CD14-positive monocyte (primary cell): ENCODE measurements around the gene MSH2. TPM values are rescaled to one million over a fixed set of nuclear protein-coding genes. Genes with fewer than 3 reads are reported as not detected.

Experiments used
- DNase-seq, 3 donors: peaks; one replicate each; pipeline ENCODE4 v3.0.0-alpha.2; 2011 to 2022
- H2AFZ ChIP-seq: 2 replicates; pipeline ENCODE4 v1.6.0; 2012; ENCODE audit warnings: mild to moderate bottlenecking, low read depth, low read length, inconsistent platforms; ENCODE audit not compliant: insufficient read depth, poor library complexity, severe bottlenecking
- H3K27ac ChIP-seq, 2 donors: 1 replicate in 1 of 2; 2 replicates in 1 of 2; pipeline ENCODE4 v1.5.1; 2012 to 2013; ENCODE audit warnings: low read length in 2 of 2, control low read depth in 1 of 2, inconsistent platforms in 1 of 2, low read depth in 1 of 2, mild to moderate bottlenecking in 1 of 2
- H3K27me3 ChIP-seq, 2 donors: one replicate each; pipeline versions ENCODE4 v1.6.0 to v1.6.1; 2011 to 2013; ENCODE audit warnings: low read length in 2 of 2; ENCODE audit not compliant: control insufficient read depth in 2 of 2, insufficient read depth in 2 of 2
- H3K36me3 ChIP-seq, 2 donors: replicated peaks in 1 of 2; 1 replicate in 1 of 2; 2 replicates in 1 of 2; pipeline versions ENCODE4 v1.5.1 to v1.6.1; 2012 to 2013; ENCODE audit warnings: low read length in 2 of 2, control low read depth in 1 of 2, inconsistent platforms in 1 of 2, mild to moderate bottlenecking in 1 of 2; ENCODE audit not compliant: insufficient read depth in 2 of 2, control insufficient read depth in 1 of 2
- H3K4me1 ChIP-seq, 2 donors: 1 replicate in 1 of 2; 2 replicates in 1 of 2; pipeline versions ENCODE4 v1.5.1 to v1.6.1; 2012 to 2013; ENCODE audit warnings: low read length in 2 of 2, control low read depth in 1 of 2, inconsistent platforms in 1 of 2, mild to moderate bottlenecking in 1 of 2, moderate library complexity in 1 of 2; ENCODE audit not compliant: insufficient read depth in 2 of 2, control insufficient read depth in 1 of 2
- H3K4me2 ChIP-seq: replicated peaks from 2 replicates; pipeline ENCODE3; 2012; ENCODE audit warnings: low read length, moderate library complexity, mild to moderate bottlenecking; ENCODE audit not compliant: poor library complexity, severe bottlenecking; ENCODE audit errors: extremely low read depth
- H3K4me3 ChIP-seq, 3 experiments: fragments of 200-600 bp in 1 of 3; sonication (generic) in 1 of 3; replicated peaks in 1 of 3; 1 replicate in 2 of 3; 2 replicates in 1 of 3; pipeline ENCODE4 v1.5.1; 2011 to 2013; ENCODE audit warnings: low read length in 3 of 3, mild to moderate bottlenecking in 3 of 3, control low read depth in 2 of 3, low read depth in 2 of 3, inconsistent platforms in 1 of 3, moderate library complexity in 1 of 3
- H3K79me2 ChIP-seq: 2 replicates; pipeline ENCODE4 v1.6.0; 2012; ENCODE audit warnings: mild to moderate bottlenecking, control low read depth, inconsistent platforms, low read length, moderate library complexity; ENCODE audit not compliant: insufficient read depth
- H3K9ac ChIP-seq: 2 replicates; pipeline ENCODE4 v1.6.0; 2017; ENCODE audit warnings: low read length, mild to moderate bottlenecking; ENCODE audit not compliant: insufficient read depth, poor library complexity, severe bottlenecking
- H3K9me3 ChIP-seq, 2 donors: replicated peaks in 1 of 2; 1 replicate in 1 of 2; 2 replicates in 1 of 2; pipeline versions ENCODE4 v1.5.1 to v1.6.1; 2012 to 2013; ENCODE audit warnings: low read length in 2 of 2, control low read depth in 1 of 2; ENCODE audit not compliant: control insufficient read depth in 1 of 2, insufficient read depth in 1 of 2
- H4K20me1 ChIP-seq: 2 replicates; pipeline ENCODE4 v1.6.0; 2012; ENCODE audit warnings: mild to moderate bottlenecking, low read length, control low read depth, moderate library complexity; ENCODE audit not compliant: insufficient read depth
- H3K27ac Mint-ChIP-seq, 7 donors: one replicate each; pipeline ENCODE4 v1.8.0; 2020; ENCODE audit warnings: mild to moderate bottlenecking in 7 of 7, mixed read lengths in 7 of 7, moderate library complexity in 6 of 7, inconsistent platforms in 2 of 7
- H3K27me3 Mint-ChIP-seq, 3 donors: one replicate each; pipeline ENCODE4 v1.8.0; 2021 to 2022; ENCODE audit warnings: low read depth in 3 of 3, mild to moderate bottlenecking in 3 of 3, mixed read lengths in 3 of 3, moderate library complexity in 3 of 3, inconsistent platforms in 1 of 3
- H3K36me3 Mint-ChIP-seq, 2 donors: one replicate each; pipeline ENCODE4 v1.8.0; 2020; ENCODE audit warnings: mixed read lengths in 2 of 2, inconsistent platforms in 1 of 2, mild to moderate bottlenecking in 1 of 2
- H3K4me1 Mint-ChIP-seq: one replicate; pipeline ENCODE4 v1.8.0; 2020; ENCODE audit warnings: mild to moderate bottlenecking, mixed read lengths
- H3K4me3 Mint-ChIP-seq, 2 donors: one replicate each; pipeline ENCODE4 v1.8.0; 2020; ENCODE audit warnings: mild to moderate bottlenecking in 2 of 2, mixed read lengths in 2 of 2, moderate library complexity in 1 of 2
- H3K9me3 Mint-ChIP-seq, 7 donors: one replicate each; pipeline ENCODE4 v1.8.0; 2020 to 2022; ENCODE audit warnings: mixed read lengths in 7 of 7, mild to moderate bottlenecking in 6 of 7, moderate library complexity in 6 of 7, inconsistent platforms in 2 of 7
- WGBS: methylation state at CpG from one replicate; pipeline ENCODE4 v1.1.5; 2013; ENCODE audit warnings: missing lambda C conversion rate; ENCODE audit not compliant: insufficient coverage; 5-methylcytosine and 5-hydroxymethylcytosine counted together
- intact Hi-C, 2 donors: fragments of 100-400 bp; cut with micrococcal nuclease; formaldehyde crosslinking; loops; one replicate each; pipeline versions ENCODE4 v1.15.0 to v1.15.1; 2023
- polyA plus RNA-seq, 3 donors: library from polyadenylated mRNA; depleted of rRNA in 1 of 3; unstranded in 2 of 3; stranded (reverse) in 1 of 3; fragments of 300-500 nt in 2 of 3; fragments of >200 nt in 1 of 3; fragmentation: Illumina TruSeq in 2 of 3; gene quantifications; 1 replicate in 2 of 3; 2 replicates in 1 of 3; pipeline ENCODE4 v1.2.3, GENCODE V29; 2012 to 2021
- TF ChIP-seq, protein P1 (sequence below): fragments of 200-600 bp; IDR thresholded peaks from one replicate; pipeline ENCODE4 v1.8.0; 2022; ENCODE audit warnings: antibody characterized with exemption, mild to moderate bottlenecking

Gene MSH2
- polyA plus RNA-seq, 3 donors, result 1.5 to 2.8 (median 2.0) TPM

- Histone ChIP-seq H3K4me1 (peaks cover 11 to 22% of the 10 kb centered on the region in 2 donors), H4K20me1 (no peaks in the 10 kb centered on the region), H3K27ac (no peak overlapping the region), H3K9ac (no peak overlapping the region), H3K36me3 (no peaks in the 10 kb centered on the region), H3K9me3 (no peaks in the 10 kb centered on the region), H3K79me2 (no peaks in the 10 kb centered on the region), H3K27me3 (peaks cover 0 to 4% of the 10 kb centered on the region in 2 donors), H3K4me3 (no peak overlapping the region), H3K4me2 (no peak overlapping the region), H2AFZ (no peak overlapping the region)
- peaks cover 0 to 2% (median 0%) of the 10 kb centered on the region in 7 donors for H3K9me3 Mint-ChIP-seq
- no peak overlapping the region for H3K27ac Mint-ChIP-seq
- WGBS, result 73% methylated on average over 9 of the region's 12 CpGs
- TF ChIP-seq, protein P1, sequence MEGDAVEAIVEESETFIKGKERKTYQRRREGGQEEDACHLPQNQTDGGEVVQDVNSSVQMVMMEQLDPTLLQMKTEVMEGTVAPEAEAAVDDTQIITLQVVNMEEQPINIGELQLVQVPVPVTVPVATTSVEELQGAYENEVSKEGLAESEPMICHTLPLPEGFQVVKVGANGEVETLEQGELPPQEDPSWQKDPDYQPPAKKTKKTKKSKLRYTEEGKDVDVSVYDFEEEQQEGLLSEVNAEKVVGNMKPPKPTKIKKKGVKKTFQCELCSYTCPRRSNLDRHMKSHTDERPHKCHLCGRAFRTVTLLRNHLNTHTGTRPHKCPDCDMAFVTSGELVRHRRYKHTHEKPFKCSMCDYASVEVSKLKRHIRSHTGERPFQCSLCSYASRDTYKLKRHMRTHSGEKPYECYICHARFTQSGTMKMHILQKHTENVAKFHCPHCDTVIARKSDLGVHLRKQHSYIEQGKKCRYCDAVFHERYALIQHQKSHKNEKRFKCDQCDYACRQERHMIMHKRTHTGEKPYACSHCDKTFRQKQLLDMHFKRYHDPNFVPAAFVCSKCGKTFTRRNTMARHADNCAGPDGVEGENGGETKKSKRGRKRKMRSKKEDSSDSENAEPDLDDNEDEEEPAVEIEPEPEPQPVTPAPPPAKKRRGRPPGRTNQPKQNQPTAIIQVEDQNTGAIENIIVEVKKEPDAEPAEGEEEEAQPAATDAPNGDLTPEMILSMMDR, result no peak
- H3K27me3 Mint-ChIP-seq, result peaks cover 22 to 27% (median 25%) of the 10 kb centered on the region in 3 donors
- DNase-seq, result no peak
- no peak overlapping the region for H3K4me3 Mint-ChIP-seq
- no peaks in the 10 kb centered on the region for H3K36me3 Mint-ChIP-seq
- H3K4me1 Mint-ChIP-seq, result peaks cover 19% of the 10 kb centered on the region
- intact Hi-C loops, result no loop called here
Measured at GRCh38 chr2:47518497-47519146, 115.7 kb downstream of the MSH2 start.

- 97% methylated on average over 4 of the region's 9 CpGs for WGBS
- Histone ChIP-seq H3K4me3 (no peak overlapping the region), H2AFZ (no peak overlapping the region), H3K79me2 (no peaks in the 10 kb centered on the region), H3K27ac (no peak overlapping the region), H3K36me3 (no peaks in the 10 kb centered on the region), H3K4me2 (no peak overlapping the region), H3K9me3 (no peaks in the 10 kb centered on the region), H3K27me3 (peaks cover 0 to 4% of the 10 kb centered on the region in 2 donors), H4K20me1 (no peaks in the 10 kb centered on the region), H3K4me1 (peaks cover 11 to 22% of the 10 kb centered on the region in 2 donors), H3K9ac (no peak overlapping the region)
- Mint-ChIP-seq H3K27ac (no peak overlapping the region), H3K36me3 (no peaks in the 10 kb centered on the region), H3K9me3 (peaks cover 0 to 3% (median 0%) of the 10 kb centered on the region in 7 donors), H3K4me1 (peaks cover 19% of the 10 kb centered on the region), H3K4me3 (no peak overlapping the region), H3K27me3 (peaks cover 20 to 28% (median 25%) of the 10 kb centered on the region in 3 donors)
- intact Hi-C loops, result no loop called here
- TF ChIP-seq, protein P1, result no peak
- DNase-seq, result no peak
Measured at GRCh38 chr2:47519147-47519537, 116.2 kb downstream of the MSH2 start.
